ENCODE measurements around the gene SMYD5.
"Not testable (repeated sequence)": the region's sequence is repeated elsewhere in the genome, so short reads cannot be mapped to it uniquely, and the experiment has no call there.

Gene SMYD5

DNA sequence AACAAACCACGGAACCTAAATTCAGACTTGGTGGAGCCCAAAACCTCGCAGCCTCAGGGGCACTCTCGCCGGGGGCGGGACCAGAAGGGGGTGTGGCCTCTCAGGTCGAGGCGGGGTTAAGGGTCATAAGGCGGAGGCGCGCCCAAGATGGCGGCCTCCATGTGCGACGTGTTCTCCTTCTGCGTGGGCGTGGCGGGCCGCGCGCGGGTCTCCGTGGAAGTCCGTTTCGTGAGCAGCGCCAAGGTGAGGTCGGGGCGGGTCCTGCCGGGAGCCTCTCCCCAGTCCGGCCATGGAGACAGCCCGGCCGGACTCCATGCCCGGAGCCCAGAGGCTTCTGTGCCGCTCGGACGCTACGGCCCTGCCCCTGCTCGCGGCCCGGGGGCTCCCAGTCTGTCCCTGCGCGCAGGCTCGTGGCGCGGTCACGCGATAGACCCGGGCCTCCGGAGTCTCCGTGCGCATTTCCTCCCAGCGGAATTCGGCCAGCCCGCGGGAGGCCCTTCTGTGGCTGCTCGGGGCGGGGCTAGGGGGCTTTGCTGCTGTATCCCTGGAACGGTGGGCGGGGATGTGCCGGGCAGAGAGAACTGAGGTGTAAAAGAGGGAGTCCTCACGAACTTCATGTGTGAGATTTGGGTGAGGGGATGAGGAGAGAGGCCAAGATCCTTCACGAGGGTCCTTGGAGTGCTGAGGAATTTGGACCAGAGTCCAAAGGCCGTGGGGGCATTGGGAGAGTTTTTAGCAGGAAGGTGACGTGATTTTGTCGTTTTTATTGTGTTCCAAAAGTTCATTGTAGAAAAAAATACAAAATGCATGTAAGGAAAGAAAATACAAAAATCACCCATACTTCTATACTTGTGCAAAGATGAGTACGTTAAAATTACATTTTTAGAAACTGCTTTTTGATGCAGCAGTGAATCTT lies at the start of gene SMYD5:
Gene SMYD5, plus strand, starts transcription at position 126 of the 916 bp plus-strand sequence. Its CDS starts 22 bp downstream, at position 148.
- DNase-seq = peak; percentile 90 to 91

DNA sequence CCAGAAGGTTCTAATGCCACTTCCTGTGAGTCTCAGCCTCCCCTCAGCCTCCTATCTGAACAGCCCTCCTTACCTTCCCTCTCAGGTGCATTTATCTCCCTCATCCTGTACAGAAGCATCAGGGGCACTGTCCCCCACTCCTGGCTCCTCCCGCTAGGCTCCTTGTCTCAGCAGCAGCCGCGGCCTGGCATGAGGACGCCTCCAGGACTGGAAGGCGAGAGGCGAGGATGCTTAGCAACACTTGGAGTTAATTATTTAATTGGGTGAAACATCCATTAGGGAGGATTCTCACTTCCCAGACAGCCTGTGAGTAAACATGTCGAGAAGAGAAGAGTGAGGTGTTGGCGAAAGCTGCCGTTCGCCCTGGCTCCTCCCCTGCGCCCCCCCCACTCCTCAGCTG lies 48.1 kb upstream of the SMYD5 start:
- not testable (repeated sequence) for DNase-seq

DNA sequence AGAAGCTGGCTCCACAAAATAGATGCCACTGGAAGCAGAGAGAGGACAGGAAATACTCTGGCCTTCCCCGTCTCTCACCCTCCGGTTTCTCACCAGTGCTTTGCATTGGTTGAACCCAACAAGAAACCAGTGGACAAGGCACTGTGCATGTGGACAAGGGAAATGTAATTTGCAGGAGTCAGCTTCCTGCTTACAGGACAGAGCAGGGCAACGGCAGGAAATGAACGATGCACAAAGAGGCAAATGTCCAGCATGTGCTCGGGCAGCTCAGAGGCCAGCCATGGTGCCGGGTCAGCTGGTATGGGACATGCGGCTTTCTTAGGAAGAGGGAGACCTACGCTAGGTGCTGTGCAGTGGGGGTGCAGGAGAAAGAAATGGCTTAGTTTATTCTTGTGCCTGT lies 47.2 kb upstream of the SMYD5 start:
- not testable (repeated sequence) for DNase-seq

DNA sequence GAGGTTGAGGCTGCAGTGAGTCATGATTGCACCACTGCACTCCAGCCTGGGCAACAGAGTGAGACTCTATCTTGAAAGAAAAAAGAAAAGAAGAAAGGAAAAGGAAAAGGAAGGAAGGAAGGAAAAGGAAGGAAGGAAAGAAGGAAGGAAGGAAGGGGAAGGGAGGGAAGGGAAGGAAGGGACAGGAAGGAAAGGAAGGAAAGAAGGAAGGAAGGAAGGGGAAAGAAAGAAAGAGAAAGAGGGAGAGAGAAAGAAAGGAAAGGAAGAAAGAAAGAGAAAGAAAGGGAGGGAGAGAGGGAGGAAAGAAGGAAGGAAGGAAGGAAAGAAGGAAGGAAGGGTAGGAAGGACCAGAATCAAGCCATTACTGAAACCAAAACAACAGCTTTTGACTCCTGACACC lies 45.7 kb upstream of the SMYD5 start:
- DNase-seq = not testable (repeated sequence)

DNA sequence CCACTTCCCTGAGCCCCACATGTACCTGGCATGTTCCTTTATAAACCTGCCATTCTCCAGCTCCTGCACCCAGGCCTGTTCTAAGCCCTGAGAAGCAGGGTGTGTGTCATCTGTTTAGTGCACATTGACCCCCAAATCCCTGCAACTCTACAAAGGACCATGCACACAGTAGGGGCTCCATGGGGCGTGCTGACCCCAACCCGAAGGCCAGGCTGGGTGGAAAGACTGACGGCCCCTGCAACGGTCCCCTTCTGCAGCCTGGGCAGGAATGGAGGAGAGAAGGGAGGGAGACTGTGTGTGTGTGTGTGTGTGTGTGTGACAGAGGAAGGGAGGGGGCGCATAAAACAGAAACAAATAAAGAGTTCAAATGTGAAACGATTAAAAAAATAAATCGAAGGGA lies 43.7 kb upstream of the SMYD5 start:
- not testable (repeated sequence) for DNase-seq

DNA sequence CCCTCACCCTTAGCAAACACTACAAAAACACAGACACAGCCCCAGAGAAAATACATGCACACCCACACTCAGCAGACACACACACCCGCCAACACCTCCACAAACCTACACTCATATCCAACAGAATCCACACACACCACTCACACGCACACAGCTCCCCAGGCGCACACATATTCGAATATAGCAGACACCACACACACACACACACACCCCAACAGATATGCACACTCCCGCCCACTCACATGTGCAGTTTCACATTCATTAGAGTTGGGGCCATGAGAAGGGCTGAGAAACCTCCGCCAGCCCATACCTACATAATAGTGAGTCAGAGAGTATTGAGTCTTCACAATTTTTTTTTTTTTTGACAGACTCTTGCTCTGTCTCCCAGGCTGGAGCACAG lies 41.1 kb upstream of the SMYD5 start:
- DNase-seq = peak; percentile 43 to 53

DNA sequence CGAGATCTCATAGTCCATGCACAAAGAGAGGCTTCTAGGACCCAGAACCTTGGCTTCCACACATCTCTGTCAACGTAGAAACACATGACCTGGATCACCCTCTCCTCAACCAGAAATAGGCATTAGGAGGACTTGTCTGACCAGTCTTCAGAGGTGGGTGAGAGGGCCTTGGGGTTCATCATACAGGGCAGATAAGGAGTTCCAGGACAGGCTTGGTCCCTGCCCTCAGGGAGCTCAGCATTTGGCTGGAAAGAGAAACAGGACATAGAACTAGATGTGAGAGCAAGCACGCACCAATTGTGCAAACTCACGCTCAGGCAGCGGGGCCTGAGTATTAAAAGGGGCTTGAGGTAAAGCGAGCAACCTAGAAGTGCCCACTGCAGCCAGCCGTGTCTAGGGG lies 40.3 kb upstream of the SMYD5 start:
- DNase-seq = no peak

DNA sequence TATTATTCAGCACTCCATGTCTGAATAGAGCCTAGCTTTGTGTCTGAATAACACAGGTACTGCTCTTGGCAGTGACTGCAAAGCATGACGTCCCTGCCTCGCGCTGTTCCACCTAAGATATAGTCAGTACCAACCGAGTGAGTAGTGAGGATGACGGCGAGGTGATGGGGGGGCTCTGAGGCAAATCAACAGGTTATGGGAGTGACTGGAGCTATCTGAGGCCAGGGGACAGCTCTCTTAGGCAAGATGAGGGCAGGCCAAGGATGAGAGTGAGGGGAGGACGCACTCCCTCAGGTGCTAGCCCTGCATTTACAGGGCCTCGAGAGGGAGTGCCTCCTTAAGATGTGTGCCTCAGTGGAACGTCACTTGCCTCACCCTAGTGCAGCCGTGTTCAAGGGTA lies 39.8 kb upstream of the SMYD5 start:
- no peak for DNase-seq

DNA sequence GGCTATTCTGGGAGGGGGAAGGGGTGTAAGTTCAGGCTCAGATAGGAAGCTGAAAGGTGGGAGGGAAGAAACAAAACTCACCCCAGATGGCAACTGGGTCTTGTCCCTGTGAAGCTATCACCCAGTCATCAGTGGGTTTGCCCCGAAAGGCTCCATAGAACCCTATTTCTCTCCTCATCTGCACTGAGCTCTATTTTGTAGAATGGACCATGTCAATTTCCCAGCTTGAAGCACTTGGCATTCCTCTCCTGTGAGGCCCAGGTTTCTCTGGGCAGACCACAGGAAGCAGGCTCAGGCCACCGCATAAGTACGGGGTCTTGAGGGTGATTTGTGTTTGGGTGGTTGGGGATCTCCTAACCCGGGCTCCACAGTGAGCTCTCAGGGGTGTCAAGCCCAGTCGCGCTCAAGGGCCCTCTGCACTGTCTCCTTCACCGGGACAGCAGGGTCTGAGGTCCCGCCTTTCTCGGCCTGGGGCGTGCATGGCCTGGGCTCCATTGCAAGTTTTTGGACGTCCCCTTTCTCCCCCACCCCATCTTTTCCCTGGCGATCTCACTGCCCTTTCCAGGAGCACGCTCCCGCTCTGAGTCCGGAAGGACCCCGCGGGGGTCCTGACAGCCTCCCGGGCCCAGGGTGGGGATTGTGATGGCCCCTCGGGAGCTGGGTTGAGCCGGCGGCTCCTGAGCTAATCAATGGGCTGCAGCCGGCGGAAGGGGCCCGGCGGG lies 38.9 kb upstream of the SMYD5 start:
- DNase-seq = no peak

DNA sequence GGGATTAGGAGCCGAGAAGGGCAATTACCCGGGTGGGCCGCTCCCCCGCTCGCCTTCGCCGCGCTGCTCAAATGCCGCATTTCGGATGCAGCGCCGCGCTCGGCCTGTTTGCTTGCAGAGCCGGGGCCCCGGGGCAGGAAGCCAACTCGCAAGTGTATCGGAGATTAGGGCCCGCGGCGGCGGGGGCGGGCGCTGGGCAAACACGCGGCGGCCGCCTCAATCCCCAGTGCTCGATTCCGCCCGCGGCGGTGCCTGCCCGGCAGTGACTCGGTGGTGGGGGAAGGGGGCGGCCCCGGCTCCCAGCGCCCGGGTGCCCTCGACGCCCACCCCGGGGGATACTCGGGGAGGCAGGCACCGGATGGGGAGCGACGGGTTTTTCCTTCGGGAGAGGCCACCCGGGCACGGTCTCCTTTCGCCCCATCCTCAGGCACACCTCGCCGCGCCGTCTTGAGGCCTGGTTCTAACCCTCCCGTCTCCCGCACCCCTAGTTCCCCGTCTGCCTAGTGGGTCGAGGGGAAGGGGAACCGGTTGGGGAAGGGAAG lies 38.3 kb upstream of the SMYD5 start:
- DNase-seq = peak; percentile 61 to 67

DNA sequence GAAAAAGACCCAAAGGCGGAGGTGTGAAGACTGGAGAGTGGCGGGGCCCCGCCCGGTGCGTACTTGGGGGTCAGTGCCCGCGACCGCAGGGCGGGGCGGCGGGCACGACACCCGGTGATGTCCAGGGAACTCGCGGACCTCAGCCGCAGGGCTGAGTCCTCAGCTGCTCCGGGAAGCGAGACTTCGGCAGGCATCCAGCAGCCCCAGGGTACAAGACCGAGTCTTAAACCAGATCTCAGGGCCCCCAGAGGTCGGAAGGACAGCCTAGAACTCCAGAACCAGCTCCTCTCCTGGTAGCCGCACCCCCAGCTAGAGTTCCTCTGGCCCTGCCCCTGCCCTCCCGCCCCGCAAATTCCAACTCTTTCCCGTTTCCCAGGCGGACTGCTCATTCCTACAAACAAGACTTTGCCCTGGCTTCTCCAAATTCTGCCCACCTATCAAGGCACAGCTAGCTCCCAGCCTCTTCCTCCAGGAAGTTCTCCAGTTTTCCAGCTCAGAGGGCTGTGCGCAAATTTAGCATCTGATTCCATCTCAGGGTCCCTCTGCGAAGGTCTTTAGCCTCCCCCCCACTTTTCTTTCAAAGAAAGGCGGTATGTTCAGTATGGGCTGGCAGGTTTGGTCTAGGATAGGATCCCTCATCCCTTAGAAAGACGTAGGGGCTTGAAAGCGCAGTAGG lies 37.7 kb upstream of the SMYD5 start:
- no peak for DNase-seq

DNA sequence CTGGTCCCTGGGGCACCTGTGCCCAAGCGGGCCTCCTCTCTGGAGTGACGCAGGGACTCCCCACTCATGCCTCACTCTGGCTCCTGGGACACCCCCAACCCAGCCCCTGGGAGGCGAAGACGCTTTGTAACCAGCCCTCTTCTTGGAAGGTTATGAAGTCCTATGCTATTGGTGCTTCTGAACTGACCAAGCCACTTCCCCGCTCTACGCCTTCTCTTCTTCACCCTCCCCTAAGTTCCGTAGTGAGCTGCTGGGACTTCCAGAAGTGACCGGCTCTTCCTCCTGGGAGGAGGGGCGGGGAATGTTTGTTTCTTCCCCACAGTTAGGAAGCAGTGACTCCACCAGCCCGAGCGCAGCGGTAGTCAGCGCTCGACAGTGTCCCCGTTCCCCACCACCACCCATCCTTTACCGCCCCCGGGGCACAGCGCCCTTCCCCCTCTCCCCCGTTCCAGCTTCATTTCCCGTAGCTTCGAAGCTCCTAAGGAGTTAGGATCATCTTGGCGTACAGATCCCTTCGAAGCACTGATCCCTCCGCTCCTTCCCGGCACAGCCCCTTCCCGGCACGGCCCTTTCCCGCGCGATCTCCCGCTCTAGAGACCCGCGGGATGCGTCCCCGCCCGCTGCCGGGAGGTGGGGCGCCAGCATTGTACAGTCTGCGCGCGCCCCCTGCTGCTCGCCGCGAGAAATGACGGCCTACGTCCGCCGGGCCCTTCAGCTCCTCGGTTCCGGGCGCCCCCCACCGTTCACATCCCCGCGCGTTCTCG lies 37.0 kb upstream of the SMYD5 start:
- peak; percentile 82 to 92 for DNase-seq

DNA sequence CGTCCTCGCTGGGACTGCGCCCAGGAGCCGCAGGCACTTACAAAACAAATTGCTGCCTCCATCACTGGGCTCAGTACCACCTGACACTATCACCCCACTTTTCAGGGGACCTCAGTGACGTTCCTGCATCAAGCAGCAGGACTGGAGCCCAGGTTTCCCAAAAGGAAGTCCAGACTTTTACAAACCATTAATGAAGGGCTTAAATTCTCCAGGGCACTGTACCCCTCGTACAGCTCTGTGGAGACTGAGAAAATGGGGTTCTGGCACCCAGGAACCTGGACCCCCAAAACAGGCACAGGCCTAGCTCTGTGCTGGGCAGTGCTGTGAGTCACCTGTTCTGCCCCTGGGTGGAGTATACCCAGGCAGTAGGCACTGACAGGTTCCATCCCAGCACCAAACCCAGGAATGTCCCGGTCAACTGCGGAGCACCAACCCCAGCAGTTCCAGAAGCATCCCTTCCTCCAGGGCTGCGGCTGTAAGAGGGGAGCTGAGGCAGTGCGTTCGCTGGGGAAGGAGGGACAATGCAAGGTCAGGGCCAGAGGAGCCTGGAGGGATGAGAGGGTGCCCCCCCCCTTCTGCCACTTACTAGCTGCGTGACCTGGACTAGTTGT lies 36.3 kb upstream of the SMYD5 start:
- DNase-seq = no peak

DNA sequence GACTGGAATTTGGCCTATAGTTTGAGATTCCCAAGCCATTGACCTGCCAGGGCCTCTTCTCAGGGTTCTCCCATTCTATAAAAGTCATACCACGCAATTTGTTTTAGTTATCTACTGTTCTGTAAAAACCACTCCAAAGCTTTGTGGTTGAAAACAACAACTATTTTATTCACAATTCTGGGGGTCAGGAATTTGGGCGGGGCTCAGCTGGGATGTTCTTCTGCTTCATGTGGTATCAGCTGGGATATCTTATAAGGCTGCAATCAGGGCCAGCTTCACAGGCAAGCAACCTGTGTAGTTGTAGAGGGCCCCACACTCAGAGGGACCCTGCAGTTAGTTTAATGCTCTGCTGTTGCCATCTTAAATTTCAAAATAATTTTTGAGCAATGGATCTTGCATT lies 28.1 kb upstream of the SMYD5 start:
- DNase-seq = no peak

DNA sequence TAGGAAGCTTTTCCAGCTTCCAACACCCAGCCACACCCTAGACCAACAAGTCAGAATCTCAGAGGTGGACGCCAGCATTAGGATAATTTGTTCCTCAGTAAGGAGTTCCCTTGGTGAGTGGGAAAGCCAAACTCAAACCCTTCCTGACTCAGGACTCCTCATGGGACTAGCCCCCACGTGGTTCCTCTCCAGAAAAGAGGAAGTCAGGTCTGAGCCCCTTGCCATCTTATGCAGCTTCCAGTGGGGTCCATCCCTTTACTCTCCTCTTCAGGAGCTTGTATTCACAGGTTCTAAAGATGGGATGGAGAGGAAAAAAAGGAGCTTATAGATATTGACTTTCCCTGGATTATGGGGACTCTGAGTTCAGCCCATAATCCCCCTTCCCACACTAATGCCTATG lies 26.5 kb upstream of the SMYD5 start:
- no peak for DNase-seq

DNA sequence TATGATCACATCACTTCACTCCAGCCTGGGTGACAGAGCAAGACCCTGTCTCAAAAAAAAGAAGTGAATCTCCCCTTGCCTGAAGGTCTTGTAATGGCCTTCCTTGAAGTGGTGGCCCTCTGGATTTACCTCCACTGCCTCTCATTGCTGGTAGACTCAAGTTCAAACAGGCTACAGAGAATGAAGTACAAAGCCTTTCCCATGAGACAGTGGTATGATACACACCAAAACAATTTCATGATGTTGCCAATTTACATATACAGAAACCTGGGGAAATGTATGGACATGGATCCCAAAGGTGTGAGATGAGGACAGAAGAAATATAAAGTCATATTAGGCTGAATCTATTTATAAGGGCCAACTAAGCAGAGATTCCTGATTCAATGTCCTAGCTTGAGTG lies 16.5 kb upstream of the SMYD5 start:
- DNase-seq = no peak

DNA sequence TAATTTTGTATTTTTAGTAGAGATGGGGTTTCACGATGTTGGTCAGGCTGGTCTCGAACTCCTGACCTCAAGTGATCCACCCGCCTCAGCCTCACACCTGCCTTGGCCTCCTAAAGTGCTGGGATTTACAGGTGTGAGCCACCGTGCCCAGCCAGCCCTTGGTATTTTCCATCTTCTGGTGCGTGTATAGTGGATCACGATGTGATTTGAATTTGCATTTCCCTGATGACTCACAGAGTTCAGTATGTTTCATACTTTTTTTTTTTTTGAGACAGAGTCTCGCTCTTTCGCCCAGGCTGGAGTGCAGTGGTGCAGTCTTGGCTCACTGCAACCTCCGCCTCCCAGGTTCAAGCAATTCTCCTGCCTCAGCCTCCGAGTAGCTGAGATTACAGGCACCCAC lies 13.8 kb upstream of the SMYD5 start:
- DNase-seq = not testable (repeated sequence)

DNA sequence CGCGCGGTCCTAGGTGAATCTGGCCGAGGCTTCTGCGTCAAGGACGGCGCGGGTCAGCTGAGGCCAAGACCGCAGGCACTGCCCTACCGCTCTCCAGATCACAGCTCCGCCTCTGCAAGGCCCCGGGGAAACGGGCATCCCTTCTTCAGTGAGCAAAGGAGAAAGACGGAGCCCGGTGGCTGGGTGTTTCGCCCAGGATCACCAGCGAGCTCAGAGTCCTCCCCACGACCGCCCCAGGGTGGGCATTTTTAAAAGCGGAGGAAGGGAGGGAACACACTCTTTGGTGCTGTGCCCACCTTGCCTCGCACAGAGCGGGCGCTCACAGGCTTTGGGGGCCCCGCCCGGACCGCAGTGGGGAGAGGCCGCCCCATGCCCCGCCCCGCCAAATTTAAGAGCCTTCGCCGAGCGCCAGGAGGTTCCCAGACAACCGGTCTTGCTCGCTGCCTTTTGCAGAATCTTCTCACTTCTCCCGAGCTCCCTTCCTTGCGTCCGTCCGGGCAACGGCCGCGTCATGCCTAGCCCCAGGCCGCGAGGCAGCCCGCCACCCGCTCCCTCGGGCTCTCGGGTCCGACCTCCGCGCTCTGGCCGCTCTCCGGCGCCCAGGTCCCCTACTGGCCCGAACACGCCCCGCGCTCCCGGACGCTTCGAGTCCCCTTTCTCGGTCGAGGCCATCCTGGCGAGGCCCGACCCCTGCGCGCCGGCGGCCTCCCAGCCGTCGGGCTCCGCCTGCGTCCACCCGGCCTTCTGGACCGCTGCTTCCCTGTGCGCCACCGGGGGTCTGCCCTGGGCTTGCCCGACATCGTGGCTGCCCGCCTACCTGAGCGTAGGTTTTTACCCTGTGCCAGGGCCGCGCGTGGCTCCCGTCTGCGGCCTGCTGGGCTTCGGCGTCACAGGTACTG lies 11.6 kb upstream of the SMYD5 start, which contains the start of gene NOTO:
Gene NOTO, plus strand, starts transcription at position 419 of the 899 bp plus-strand sequence. Its CDS starts 93 bp downstream, at position 512.
- no peak for DNase-seq

DNA sequence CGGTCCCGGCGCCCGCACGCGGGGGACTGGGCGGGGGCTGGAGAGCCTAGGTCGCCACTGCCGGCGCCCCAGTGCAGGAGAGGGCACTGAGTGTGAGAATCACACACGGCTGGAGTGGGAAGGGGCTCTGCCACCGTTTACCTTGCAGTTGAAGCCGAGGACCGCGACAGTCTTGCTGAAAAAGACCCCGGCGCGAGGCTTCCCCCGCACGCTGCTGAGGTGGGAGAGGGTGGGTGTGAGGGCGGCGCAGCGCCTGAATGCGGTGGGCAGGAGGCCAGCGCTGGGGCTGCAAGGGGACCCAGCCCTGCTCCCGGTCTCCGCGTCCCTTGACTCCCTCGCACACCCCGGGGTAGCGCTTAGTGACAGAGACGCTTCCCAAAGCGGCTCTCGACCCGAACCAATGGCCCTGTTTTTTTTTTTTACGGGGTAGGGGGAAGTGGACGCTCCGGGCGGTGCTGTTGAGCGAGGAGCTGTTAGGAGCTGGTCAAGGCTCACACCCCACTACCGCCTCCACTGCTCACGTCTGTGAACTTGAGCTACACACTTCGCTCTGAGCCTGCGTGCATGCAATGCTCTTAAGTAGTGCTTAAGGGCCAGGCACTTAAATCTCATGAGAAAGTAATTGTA lies 10.9 kb upstream of the SMYD5 start:
- DNase-seq = no peak

DNA sequence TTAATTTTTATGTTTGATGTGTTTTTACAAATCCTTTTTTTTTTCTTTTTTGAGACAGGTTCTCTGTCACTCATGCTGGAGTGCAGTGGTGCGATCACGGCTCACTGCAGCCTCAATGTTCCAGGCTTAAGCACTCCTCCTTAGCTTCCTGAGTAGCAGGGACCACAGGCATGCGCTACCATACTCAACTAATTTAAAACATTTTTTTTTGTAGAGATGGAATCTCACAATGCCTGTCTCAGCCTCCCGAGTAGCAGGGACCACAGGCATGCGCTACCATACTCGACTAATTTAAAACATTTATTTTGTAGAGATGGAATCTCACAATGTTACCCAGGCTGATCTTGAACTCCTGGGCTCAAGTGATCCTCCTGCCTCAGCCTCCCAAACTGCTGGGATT lies 8.4 kb upstream of the SMYD5 start:
- DNase-seq = no peak
